Measurements from ENCODE around the gene SNRPE. TPM values are rescaled to one million over a fixed set of nuclear protein-coding genes. Genes with fewer than 3 reads are reported as not detected.

The SNRPE gene
- total and polyA plus RNA-seq, 8 donors: 25.5 to 67.9 (median 41.6) TPM

- DNase-seq: no peak
- intact Hi-C loops (cut with DNase I): no loop called here
- TF ChIP-seq CTCF (IDR thresholded peaks at IDR 0.05): no peak
- no peak for FAIRE-seq
- 26 to 47% methylated on average over 2 of the region's 2 CpGs for WGBS, 2 donors
- peaks cover 0 to 17% (median 0%) of the 10 kb centered on the region in 3 donors for H3K36me3 ChIP-seq
- no peak for ATAC-seq
- peaks cover 9 to 15% (median 9%) of the 10 kb centered on the region in 3 donors for H3K4me1 ChIP-seq
- no peaks in the 10 kb centered on the region for H3K9me3 ChIP-seq
- H3K27me3 ChIP-seq: no peaks in the 10 kb centered on the region
- no peak overlapping the region for H3K4me3 ChIP-seq
- H3K27ac ChIP-seq: peak overlapping the region in 1 of 4 donors; percentile 20
Measured at GRCh38 chr1:203858055-203858454, 3.3 kb upstream of the SNRPE start.

- intact Hi-C loops (cut with DNase I): no loop called here
- H3K36me3 ChIP-seq: peaks cover 0 to 13% (median 0%) of the 10 kb centered on the region in 3 donors
Measured at GRCh38 chr1:203858975-203859374, 2.4 kb upstream of the SNRPE start.

GRCh38 chr1:203860396-203861025, 888 bp upstream of the SNRPE start:
- Histone ChIP-seq H3K27me3 (no peaks in the 10 kb centered on the region), H3K36me3 (peaks cover 0 to 14% (median 6%) of the 10 kb centered on the region in 3 donors), H3K4me1 (peaks cover 9 to 15% (median 11%) of the 10 kb centered on the region in 3 donors), H3K4me3 (peak overlapping the region in 3 of 4 donors; percentile 68 to 94 (median 72)), H3K27ac (peak overlapping the region; percentile 57 to 82 (median 78)), H3K9me3 (no peaks in the 10 kb centered on the region)
- TF ChIP-seq CTCF (IDR thresholded peaks at IDR 0.05): no peak
- intact Hi-C loops (cut with DNase I): no loop called here
- 13 to 16% methylated on average over 15 of the region's 15 CpGs for WGBS, 2 donors
- DNase-seq: peak in 5 of 6 donors; percentile 32 to 67 (median 65)
- no peak for FAIRE-seq
- peak; percentile 44 to 61 (median 52) for ATAC-seq

More at GRCh38 chr1:203858975-203859374, 2.4 kb upstream of the SNRPE start:
- FAIRE-seq (no peak), DNase-seq (no peak), ATAC-seq (no peak)
- Histone ChIP-seq H3K27me3 (no peaks in the 10 kb centered on the region), H3K9me3 (no peaks in the 10 kb centered on the region), H3K4me3 (no peak overlapping the region), H3K27ac (no peak overlapping the region), H3K4me1 (peaks cover 9 to 15% (median 11%) of the 10 kb centered on the region in 3 donors)
- no peak for TF ChIP-seq CTCF (IDR thresholded peaks at IDR 0.05)
- WGBS, 2 donors: 49 to 71% methylated on average over 4 of the region's 4 CpGs

GRCh38 chr1:203867802-203868201, 6.4 kb downstream of the SNRPE start:
- no peak for TF ChIP-seq CTCF (IDR thresholded peaks at IDR 0.05)
- FAIRE-seq: no peak
- peaks cover 3 to 48% (median 18%) of the 10 kb centered on the region in 3 donors for H3K36me3 ChIP-seq

GRCh38 chr1:203870245-203870644, 8.8 kb downstream of the SNRPE start:
- ATAC-seq (no peak), FAIRE-seq (no peak), DNase-seq (no peak)
- H3K4me1 ChIP-seq: no peaks in the 10 kb centered on the region
- WGBS, 2 donors: 93% methylated on average over 1 of the region's 1 CpG
- TF ChIP-seq CTCF (IDR thresholded peaks at IDR 0.05): no peak
- H3K27me3 ChIP-seq: no peaks in the 10 kb centered on the region
- H3K9me3 ChIP-seq: no peaks in the 10 kb centered on the region
- no peak overlapping the region for H3K27ac ChIP-seq
- intact Hi-C loops (cut with DNase I): loop anchor here (5.0 to 10.0 kb wide), 2 partner anchors 255 to 257 kb away; no protein-coding TSS in a partner anchor
- H3K36me3 ChIP-seq: peaks cover 3 to 37% (median 14%) of the 10 kb centered on the region in 3 donors
- H3K4me3 ChIP-seq: no peak overlapping the region

More at GRCh38 chr1:203867802-203868201, 6.4 kb downstream of the SNRPE start:
- Histone ChIP-seq H3K4me1 (peaks cover under 1 to 4% (median 2%) of the 10 kb centered on the region in 3 donors), H3K4me3 (no peak overlapping the region), H3K27ac (no peak overlapping the region), H3K27me3 (no peaks in the 10 kb centered on the region), H3K9me3 (no peaks in the 10 kb centered on the region)
- intact Hi-C loops (cut with DNase I): no loop called here
- WGBS, 2 donors: 54 to 73% methylated on average over 5 of the region's 5 CpGs
- DNase-seq (no peak), ATAC-seq (no peak)
